Measurements from ENCODE around the gene WLS. TPM values are rescaled to one million over a fixed set of nuclear protein-coding genes. Genes with fewer than 3 reads are reported as not detected.

Gene WLS
- total RNA-seq, 2 donors from 2014 or later, result 73.9 to 80.1 TPM

- peak; percentile 57 for ATAC-seq (ENCODE audit: insufficient number of reproducible peaks, low FRiP score, low read depth)
- H3K4me3 ChIP-seq, result peak overlapping the region; percentile 80
- peak; percentile 25 for DNase-seq (ENCODE audit: low spot score)
- no peaks in the 10 kb centered on the region for H3K9me3 ChIP-seq
- no peaks in the 10 kb centered on the region for H3K27me3 ChIP-seq (replicated peaks; ENCODE audit: insufficient read depth)
- TF ChIP-seq, protein P1, sequence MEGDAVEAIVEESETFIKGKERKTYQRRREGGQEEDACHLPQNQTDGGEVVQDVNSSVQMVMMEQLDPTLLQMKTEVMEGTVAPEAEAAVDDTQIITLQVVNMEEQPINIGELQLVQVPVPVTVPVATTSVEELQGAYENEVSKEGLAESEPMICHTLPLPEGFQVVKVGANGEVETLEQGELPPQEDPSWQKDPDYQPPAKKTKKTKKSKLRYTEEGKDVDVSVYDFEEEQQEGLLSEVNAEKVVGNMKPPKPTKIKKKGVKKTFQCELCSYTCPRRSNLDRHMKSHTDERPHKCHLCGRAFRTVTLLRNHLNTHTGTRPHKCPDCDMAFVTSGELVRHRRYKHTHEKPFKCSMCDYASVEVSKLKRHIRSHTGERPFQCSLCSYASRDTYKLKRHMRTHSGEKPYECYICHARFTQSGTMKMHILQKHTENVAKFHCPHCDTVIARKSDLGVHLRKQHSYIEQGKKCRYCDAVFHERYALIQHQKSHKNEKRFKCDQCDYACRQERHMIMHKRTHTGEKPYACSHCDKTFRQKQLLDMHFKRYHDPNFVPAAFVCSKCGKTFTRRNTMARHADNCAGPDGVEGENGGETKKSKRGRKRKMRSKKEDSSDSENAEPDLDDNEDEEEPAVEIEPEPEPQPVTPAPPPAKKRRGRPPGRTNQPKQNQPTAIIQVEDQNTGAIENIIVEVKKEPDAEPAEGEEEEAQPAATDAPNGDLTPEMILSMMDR (IDR thresholded peaks at IDR 0.05), result no peak
- peak overlapping the region; percentile 82 to 83 for H3K27ac ChIP-seq
- no peaks in the 10 kb centered on the region for H3K36me3 ChIP-seq
- H3K4me1 ChIP-seq (ENCODE audit: control insufficient read depth in 1 of 2, low read depth in 2 of 2), result peaks cover 11 to 31% of the 10 kb centered on the region in 2 donors
These were observed 565 bp downstream of the WLS start for GRCh38 chr1:68231627-68232288.

- Histone ChIP-seq H3K4me3 (peak overlapping the region; percentile 80), H3K27ac (peak overlapping the region; percentile 82 to 83), H3K9me3 (no peaks in the 10 kb centered on the region), H3K4me1 (ENCODE audit: control insufficient read depth in 1 of 2, low read depth in 2 of 2) (peaks cover 11 to 31% of the 10 kb centered on the region in 2 donors), H3K27me3 (replicated peaks; ENCODE audit: insufficient read depth) (no peaks in the 10 kb centered on the region), H3K36me3 (no peaks in the 10 kb centered on the region)
- ATAC-seq (ENCODE audit: insufficient number of reproducible peaks, low FRiP score, low read depth), result peak; percentile 20
- TF ChIP-seq, protein P1 (IDR thresholded peaks at IDR 0.05), result no peak
- no peak for DNase-seq (ENCODE audit: low spot score)
These were observed 1.3 kb downstream of the WLS start for GRCh38 chr1:68230901-68231626.

- no peaks in the 10 kb centered on the region for H3K36me3 ChIP-seq
- DNase-seq (ENCODE audit: low spot score) (no peak), ATAC-seq (ENCODE audit: insufficient number of reproducible peaks, low FRiP score, low read depth) (no peak)
- no peaks in the 10 kb centered on the region for H3K9me3 ChIP-seq
- no peaks in the 10 kb centered on the region for H3K27me3 ChIP-seq (replicated peaks; ENCODE audit: insufficient read depth)
- TF ChIP-seq, protein P1 (IDR thresholded peaks at IDR 0.05), result no peak
- peaks cover 11 to 31% of the 10 kb centered on the region in 2 donors for H3K4me1 ChIP-seq (ENCODE audit: control insufficient read depth in 1 of 2, low read depth in 2 of 2)
- H3K4me3 ChIP-seq, result peak overlapping the region; percentile 80
- H3K27ac ChIP-seq, result peak overlapping the region; percentile 82 to 83
These were observed 1.9 kb downstream of the WLS start for GRCh38 chr1:68230484-68230802.

- H3K4me3 ChIP-seq, result peak overlapping the region; percentile 80
- TF ChIP-seq, protein P1 (IDR thresholded peaks at IDR 0.05), result no peak
- ATAC-seq (ENCODE audit: insufficient number of reproducible peaks, low FRiP score, low read depth) (no peak), DNase-seq (ENCODE audit: low spot score) (no peak)
- peak overlapping the region; percentile 82 to 83 for H3K27ac ChIP-seq
- peaks cover 11 to 31% of the 10 kb centered on the region in 2 donors for H3K4me1 ChIP-seq (ENCODE audit: control insufficient read depth in 1 of 2, low read depth in 2 of 2)
- no peaks in the 10 kb centered on the region for H3K36me3 ChIP-seq
- H3K9me3 ChIP-seq, result no peaks in the 10 kb centered on the region
- H3K27me3 ChIP-seq (replicated peaks; ENCODE audit: insufficient read depth), result no peaks in the 10 kb centered on the region
These were observed 2.5 kb downstream of the WLS start for GRCh38 chr1:68229650-68230483.

DNA sequence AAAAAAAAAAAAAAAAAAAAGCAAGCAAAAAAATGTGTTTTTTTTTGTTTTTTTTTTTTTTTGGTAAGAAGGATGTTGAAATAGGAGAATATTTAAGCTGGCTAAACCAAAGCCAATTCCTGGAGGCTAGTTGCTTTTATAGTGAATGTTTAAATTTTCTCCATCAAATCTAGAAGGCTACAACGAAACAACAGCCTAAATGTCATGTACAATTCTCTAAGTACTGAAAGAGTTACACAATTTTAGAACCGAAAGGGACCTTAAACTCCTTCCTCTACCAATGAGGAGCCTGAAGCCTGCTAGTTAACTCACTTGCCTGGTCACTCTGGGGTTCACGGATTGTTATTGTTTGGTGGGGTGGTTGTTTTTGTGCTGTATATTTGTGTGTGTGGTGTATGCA is 3.5 kb downstream of the WLS start:
- Histone ChIP-seq H3K36me3 (no peaks in the 10 kb centered on the region), H3K4me1 (ENCODE audit: control insufficient read depth in 1 of 2, low read depth in 2 of 2) (peaks cover 17 to 41% of the 10 kb centered on the region in 2 donors), H3K9me3 (no peaks in the 10 kb centered on the region), H3K27me3 (replicated peaks; ENCODE audit: insufficient read depth) (no peaks in the 10 kb centered on the region), H3K27ac (peak overlapping the region; percentile 82 to 83), H3K4me3 (peak overlapping the region; percentile 80)
- TF ChIP-seq, protein P1 (IDR thresholded peaks at IDR 0.05), result no peak
- no peak for DNase-seq (ENCODE audit: low spot score)
- no peak for ATAC-seq (ENCODE audit: insufficient number of reproducible peaks, low FRiP score, low read depth)
